Cardiac ventricle fibroblast (primary cell): ENCODE data around the gene ADRA2B. TPM values are rescaled to one million over a fixed set of nuclear protein-coding genes. Genes with fewer than 3 reads are reported as not detected.

Experiments
- total RNA-seq: library from RNA; depleted of rRNA; stranded (reverse); fragments of >200 nt; gene quantifications from 2 replicates; pipeline ENCODE4 v1.2.3, GENCODE V29; 2015

The ADRA2B gene
- total RNA-seq: 4.4 and 4.8 TPM in 2 replicates

DNA sequence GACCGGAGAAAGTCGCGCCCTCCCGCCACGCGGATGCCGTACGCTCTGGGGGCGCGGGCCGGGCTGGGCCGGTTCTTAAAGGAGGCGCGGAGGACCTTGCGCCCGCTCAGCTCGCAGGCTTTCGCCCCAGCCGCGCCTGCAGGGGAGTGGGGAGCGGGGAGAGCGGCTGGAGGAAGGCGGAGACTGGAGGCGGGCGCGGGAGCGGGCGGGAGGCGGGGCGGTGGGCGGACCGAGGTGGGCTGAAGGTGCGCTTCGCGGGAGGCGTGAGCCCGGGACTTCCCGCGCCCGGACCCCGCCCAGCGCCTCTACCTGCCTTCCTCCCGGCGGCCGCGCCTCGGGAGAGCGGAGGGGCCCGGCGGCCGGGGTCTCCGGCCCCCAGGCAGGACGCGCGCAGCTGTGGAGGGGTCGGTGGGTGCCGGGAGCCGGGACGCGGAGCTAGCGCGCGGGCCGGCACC is at the start of gene ADRA2B:
TSS of gene ADRA2B (minus strand) at position 148 of the 455 bp plus-strand sequence. CDS start 422 bp downstream, outside the sequence.

DNA sequence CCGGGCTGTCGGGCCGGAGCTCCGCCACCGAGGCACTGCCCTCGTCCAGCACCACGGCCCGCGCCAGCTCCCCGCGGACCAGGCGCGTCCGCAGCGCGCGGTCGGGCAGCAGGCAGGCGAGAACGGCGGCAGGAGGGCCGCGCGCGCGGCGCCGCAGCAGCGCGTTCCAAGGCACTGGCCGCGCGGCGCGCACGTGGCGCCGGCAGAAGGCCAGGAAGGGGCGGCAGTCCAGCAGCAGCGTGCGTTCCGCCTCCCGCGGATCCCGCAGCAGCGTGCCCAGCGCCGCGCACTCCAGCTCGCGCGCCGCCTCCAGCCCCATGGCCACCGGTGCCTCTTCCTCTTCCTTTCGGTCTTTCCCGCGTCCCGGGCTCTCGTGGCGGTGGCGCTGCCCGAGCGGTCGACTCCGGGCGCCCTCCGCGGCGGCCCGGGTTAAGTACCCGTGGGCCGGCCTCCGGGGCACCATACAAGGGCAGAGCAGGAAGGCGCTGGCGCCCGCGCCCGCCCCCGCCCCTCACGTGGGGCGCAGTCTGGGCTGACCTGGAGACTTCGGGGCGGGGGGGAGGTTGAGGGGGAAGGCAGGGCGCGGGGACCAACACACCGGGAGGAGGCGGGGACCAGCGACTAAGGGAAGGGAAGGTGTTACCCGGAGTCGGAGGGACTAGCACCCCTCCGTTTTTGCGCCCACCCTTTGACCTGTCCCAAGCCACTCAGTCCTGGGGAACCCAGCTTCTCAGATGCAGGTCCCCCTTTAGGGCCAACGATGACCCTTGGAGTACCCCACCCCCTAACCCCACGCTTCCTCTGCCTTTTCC is 28.9 kb upstream of the ADRA2B start, which contains the start of gene DUSP2:
TSS of gene DUSP2 (minus strand) at position 405 of the 812 bp plus-strand sequence. CDS start at position 319, 86 bp downstream.

DNA sequence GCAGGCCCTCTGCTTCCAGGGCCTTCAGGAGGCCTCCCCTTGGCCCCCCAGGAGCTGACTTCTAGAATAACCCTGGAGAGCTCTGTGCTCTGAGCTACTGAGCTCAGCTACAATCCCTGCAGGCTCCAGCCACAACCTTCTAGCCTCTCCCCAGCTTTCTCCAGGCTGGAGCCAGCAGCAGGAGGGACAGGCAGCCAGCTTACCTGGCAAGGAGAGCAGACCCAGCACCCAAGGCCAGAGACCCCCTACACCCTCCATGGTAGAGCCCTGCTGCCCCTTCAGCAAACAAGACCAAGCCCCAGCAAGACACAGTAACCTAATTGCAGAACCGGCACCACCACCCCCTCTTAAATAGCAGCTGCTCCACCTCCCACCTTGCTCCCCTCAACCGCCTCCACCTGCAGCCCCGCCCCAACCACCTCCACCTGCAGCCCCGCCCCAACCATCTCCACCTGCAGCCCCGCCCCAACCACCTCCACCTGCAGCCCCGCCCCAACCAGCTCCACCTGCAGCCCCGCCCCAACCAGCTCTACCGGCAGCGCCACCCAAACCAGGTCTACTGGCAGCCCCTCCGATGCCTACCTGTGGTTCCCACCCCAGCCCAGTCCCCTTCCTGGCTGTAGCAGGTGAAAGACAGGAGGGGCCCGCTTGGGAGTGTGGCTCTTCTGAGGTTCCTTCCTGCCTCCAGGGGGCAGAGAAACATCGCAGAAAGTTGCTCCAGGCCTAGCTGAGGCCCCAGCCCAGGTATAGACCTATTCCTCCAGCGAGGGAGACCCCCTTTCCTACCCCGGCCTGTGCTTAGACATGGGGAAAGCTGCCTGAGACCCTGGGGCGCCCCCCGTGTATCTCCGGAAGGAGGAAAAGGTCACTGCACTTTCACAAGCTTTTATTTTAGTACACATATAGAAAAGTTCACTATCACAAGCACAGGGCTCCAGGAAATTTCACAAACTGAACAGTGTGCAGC is 22.1 kb upstream of the ADRA2B start, which contains the start of gene ASTL:
TSS of gene ASTL (minus strand) at position 324 of the 967 bp plus-strand sequence. CDS start at position 258, 66 bp downstream.

Other genes with a start within 250 kb of the ADRA2B start
- gene ANKRD36C, start 124.7 kb downstream of the ADRA2B start, total RNA-seq: 22.4 and 36.9 TPM in 2 replicates
- 2.3 and 3.2 TPM in 2 replicates for gene GPAT2, start 81.7 kb downstream of the ADRA2B start, total RNA-seq
- not detected in 2 replicates for gene ASTL, start 21.9 kb upstream of the ADRA2B start, total RNA-seq
- 3.4 and 3.7 TPM in 2 replicates for gene DUSP2, start 28.9 kb upstream of the ADRA2B start, total RNA-seq
- 58.6 and 60.6 TPM in 2 replicates for gene STARD7, start 92.3 kb upstream of the ADRA2B start, total RNA-seq
- 29.6 and 33.6 TPM in 2 replicates for gene TMEM127, start 149.4 kb upstream of the ADRA2B start, total RNA-seq
- 53.9 and 76.0 TPM in 2 replicates for gene CIAO1, start 149.7 kb upstream of the ADRA2B start, total RNA-seq
- gene SNRNP200, start 189.0 kb upstream of the ADRA2B start, total RNA-seq: 52.8 and 55.0 TPM in 2 replicates
- gene ITPRIPL1, start 208.7 kb upstream of the ADRA2B start, total RNA-seq: 0.20 and 0.31 TPM in 2 replicates
- gene NCAPH, start 219.2 kb upstream of the ADRA2B start, total RNA-seq: 0.34 and 0.44 TPM in 2 replicates